GM18909 (cell line): ENCODE results near the gene MAP1S.

Experiments
- ATAC-seq: cut with Tn5 transposase; IDR thresholded peaks from one replicate; pipeline ENCODE4 v1.9.1; 2021; ENCODE audit warnings: mild to moderate bottlenecking; ENCODE audit not compliant: unreplicated experiment, poor library complexity

MAP1S gene

GRCh38 chr19:17687857-17688784, 31.2 kb upstream of the MAP1S start, which contains the start of gene UNC13A:
TSS of gene UNC13A (minus strand) at chr19:17688354. CDS start at chr19:17688199, 155 bp downstream.
- no peak for ATAC-seq

GRCh38 chr19:17688853-17689595, 30.3 kb upstream of the MAP1S start:
- ATAC-seq: no peak

- no peak for ATAC-seq
Measured at GRCh38 chr19:17692566-17692965, 26.7 kb upstream of the MAP1S start.

- ATAC-seq: no peak
Measured at GRCh38 chr19:17695198-17695597, 24.1 kb upstream of the MAP1S start.

GRCh38 chr19:17703824-17704463, 15.3 kb upstream of the MAP1S start:
- ATAC-seq: no peak

- no peak for ATAC-seq
Measured at GRCh38 chr19:17706750-17707181, 12.5 kb upstream of the MAP1S start.

GRCh38 chr19:17711851-17712250, 7.4 kb upstream of the MAP1S start:
- ATAC-seq: no peak

GRCh38 chr19:17716309-17716929, 2.9 kb upstream of the MAP1S start:
- no peak for ATAC-seq

- no peak for ATAC-seq
Measured at GRCh38 chr19:17718550-17718946, 732 bp upstream of the MAP1S start.

GRCh38 chr19:17719730-17720400, 585 bp downstream of the MAP1S start:
- peak; percentile 32 for ATAC-seq

GRCh38 chr19:17720440-17720839, 1.2 kb downstream of the MAP1S start:
- no peak for ATAC-seq

- ATAC-seq: no peak
Measured at GRCh38 chr19:17721111-17721628, 1.9 kb downstream of the MAP1S start.

- no peak for ATAC-seq
Measured at GRCh38 chr19:17721821-17722220, 2.5 kb downstream of the MAP1S start.

GRCh38 chr19:17722655-17723240, 3.5 kb downstream of the MAP1S start:
- ATAC-seq: no peak

GRCh38 chr19:17724655-17725054, 5.4 kb downstream of the MAP1S start:
- ATAC-seq: no peak

GRCh38 chr19:17725422-17726078, 6.3 kb downstream of the MAP1S start:
- no peak for ATAC-seq

GRCh38 chr19:17726136-17726741, 7.0 kb downstream of the MAP1S start:
- ATAC-seq: no peak
